Measurements from ENCODE around the gene CREB5.

Gene CREB5

GRCh38 chr7:28440055-28440601 lies 27.8 kb downstream of the CREB5 start:
- DNase-seq: no peak

DNA sequence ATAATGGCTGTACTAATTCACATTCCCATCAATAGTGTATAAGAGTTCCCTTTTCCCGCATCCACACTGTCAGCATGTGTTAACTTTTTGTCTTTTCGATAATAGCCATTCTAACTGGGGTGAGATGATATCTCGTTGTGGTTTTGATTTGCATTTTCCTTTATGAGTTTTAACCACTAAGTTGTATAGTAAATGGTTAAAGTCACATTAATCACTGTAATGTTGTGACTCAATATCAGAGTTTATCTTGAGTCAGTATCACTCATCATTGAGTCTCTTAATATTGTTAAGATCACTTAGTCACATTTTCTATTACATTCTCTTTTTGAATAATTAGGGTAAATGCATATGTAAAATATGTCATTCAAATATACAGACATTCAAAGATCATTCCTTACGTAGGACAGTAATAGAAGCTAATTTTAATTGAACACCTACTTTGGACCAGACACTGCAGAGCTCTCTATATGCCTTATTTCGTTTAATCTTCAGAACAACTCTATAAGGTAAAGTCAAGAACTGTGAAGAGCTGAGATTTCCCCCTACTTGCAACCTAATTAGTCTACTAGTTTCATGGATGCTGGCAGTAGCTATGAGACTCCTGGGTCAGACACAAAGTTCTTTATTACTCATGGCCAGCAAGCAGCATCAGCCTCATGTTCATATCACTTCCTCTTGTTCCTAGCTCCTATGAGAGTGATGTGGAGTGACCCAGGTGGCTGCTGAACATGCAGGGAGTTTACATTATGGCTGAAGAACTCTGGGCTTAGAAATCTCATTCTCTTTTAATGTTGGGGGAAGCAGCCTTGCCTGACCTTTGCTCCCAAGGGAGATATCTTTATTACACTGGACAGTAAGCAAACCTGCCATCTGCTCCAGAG lies 30.5 kb downstream of the CREB5 start:
- no peak for DNase-seq

DNA sequence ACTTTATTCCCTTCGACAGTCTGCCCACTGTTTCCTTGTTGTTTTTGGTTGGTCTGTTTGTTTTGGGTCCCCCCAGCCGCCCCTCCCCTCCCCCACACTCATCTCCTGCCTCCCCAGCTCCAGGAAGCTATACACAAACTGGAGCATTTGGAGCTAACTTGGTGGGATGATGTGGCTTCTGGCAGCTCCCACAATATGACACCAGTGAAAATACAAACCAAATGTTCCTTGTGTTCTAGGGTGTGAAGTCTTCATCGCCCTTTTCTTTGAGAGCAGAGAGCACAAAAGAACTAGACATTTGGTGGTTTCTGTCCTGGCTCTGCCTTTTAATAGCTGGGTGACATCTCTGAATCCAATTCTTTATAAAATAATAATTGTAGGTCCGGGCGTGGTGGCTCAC lies 33.8 kb downstream of the CREB5 start:
- DNase-seq: no peak

GRCh38 chr7:28447071-28447470 lies 34.8 kb downstream of the CREB5 start:
- no peak for DNase-seq

DNA sequence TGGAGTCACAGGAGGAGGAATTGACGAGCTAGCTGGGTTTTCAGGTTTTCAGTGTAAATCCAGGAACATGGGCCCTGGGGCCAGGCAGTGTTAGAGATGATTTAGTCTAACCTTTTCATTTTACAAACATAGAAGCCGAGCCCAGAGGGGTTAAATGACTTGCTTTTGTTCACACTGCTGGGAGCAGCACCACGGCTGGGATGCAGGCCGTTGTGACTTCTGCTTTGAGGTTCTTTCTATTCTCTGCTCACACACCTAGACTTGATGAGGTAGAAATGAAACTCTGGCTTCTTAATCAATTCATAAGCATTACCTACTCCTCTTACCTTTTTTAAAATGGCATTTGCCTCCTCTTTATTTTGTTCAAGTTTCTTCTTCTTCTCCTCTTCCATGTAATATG lies 36.4 kb downstream of the CREB5 start:
- no peak for DNase-seq

DNA sequence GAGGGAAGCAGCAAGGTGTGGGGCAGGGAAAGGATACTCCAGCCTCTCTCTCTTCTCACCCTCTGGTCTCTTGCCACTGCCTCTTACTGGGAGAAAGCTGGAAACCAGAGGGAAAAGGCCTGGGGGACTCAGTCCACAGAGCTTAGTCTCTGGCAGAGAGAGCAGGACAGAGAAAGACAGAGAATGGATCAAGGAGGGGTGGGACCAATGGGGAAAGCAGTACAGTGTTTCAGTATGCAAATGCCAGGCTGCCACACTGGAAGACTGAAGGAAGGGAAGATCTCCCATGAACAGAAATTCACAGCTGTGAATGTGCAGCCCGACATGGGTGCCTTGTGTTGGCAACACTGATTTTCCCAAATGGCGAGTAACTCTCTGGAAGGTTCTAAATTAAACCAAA lies 40.4 kb downstream of the CREB5 start:
- no peak for DNase-seq

DNA sequence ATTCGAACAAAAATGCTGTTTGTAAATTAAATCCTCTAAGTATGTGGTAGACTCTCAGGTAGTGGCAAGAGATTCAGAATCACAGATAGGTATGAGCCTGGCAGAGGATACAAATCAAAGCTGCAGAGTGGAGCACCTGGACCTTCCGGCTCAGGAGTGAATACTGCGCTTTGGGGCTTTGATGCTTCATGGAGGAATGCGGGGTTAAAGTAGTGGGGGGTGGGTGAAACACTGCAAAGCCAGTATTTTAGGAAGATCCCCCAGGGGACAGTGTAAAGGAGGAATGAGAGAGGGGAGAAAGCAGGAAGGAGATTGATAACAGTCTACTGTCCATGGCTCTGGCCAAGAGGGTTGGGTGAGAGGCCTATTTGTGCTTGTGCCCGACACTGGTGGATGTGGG lies 43.2 kb downstream of the CREB5 start:
- DNase-seq: no peak

DNA sequence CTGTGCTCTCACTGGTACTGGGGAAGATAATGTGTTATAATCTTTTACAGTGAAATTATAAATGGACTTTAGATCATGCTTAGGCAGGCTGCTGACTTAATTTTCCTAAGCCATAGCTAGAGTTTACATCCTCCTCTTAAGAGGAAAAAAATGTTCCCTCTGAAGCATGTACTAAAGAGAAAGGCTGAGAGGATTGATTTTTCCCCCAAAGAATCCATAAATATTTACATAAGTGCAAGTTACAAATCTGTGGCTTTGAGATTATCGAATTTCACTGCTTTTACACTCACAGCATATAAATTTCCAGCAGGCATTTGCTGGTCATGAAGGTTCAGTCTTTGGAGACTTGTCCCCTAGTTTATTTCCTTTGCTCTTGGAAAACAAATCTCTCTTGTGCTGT lies 43.7 kb downstream of the CREB5 start:
- no peak for DNase-seq

DNA sequence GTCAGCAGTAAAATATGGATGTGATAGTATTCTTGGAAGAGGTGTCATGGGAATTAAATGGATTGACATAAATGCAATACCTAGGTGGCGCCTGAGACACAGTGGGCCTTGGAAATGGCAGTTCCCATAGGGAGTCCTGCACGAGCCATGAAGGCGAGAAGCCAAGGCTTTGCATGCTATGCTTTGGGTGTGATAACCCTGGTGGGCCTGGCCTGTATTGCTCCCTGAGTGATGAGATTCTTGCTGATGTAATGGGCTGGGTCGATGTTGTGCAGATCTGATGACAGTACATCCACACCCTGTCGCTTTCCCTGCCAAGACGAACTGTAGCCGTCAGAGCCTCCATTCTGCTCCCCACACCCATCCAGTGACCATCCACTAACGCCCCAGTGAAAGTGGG lies 46.4 kb downstream of the CREB5 start:
- no peak for DNase-seq

DNA sequence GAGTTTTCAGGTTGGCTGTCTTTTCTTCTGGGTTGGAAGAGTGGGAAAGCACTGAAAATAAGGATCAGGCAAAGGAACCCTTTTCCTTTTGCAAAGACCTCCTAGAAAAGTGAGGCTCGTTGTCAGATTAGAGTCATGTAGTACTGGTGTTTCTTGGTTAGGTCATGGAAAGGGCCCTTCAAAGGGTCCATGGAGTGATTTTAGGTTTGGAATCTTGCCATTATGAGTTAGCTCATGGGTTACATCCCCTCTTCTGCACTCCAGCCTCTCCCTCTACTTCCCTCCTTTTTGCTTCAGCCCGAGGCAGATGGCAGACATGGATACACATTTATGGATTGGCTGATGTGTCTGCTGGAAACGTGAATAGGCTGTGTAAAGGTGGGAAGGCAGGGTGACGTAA lies 47.0 kb downstream of the CREB5 start:
- no peak for DNase-seq

GRCh38 chr7:28465697-28466096 lies 53.4 kb downstream of the CREB5 start:
- no peak for DNase-seq

- DNase-seq: no peak
Measured at GRCh38 chr7:28466341-28466740, 54.0 kb downstream of the CREB5 start.

- DNase-seq: no peak
Measured at GRCh38 chr7:28466885-28467284, 54.6 kb downstream of the CREB5 start.

DNA sequence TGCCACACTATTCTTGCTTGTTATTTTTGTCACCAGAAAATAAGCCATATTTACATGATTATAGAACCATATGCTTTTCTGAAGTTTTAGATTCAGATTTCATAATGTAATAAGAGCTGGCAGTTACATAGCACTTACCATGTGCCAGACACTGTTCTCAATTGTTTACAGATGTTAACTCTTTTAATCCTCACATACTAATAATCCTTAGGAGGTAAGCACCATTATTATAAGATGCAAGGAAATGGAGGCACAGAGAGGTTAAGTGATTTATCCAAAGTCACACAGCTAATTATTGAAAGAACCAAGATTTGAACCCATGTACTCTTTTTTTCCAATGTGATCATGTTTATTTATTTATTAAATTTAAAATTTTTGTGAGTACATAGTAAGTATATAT lies 57.2 kb downstream of the CREB5 start:
- DNase-seq: no peak

DNA sequence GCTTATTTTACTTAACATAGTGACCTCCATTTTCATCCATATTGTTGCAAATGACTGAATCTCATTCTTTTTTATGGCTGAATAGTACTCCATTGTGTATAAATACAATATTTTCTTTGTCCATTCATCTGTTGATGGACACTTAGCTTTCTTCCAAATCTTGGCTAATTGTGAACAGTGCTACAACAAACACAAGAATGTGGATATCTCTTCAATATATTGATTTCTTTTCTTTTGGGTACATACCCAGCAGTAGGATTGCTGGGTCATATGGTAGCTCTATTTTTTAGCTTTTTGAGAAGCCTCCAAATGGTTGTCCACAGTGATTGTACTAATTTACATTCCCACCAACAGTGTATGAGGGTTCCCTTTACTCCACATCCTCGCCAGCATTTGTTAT lies 58.0 kb downstream of the CREB5 start:
- no peak for DNase-seq

GRCh38 chr7:28472332-28472731 lies 60.0 kb downstream of the CREB5 start:
- no peak for DNase-seq

- DNase-seq: no peak
Measured at GRCh38 chr7:28473571-28474281, 61.4 kb downstream of the CREB5 start.

DNA sequence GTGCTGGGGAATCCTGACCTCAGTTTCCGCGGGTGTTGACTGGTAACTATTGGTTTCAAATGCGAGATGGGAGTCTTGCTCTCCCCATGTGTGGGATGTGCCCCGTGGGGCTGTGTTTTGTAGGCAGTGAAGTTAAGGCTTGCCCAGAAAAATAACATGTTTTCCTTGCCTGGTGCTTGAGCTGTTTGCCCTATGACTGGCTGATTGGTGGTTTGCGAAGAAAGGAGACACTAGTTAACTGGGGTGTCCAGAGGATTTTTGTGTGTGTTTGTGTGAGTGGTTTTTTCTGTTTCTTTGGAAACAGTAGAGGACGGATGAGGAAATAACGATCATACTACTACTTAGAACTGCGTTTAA lies 61.9 kb downstream of the CREB5 start:
- DNase-seq: no peak

- DNase-seq: no peak
Measured at GRCh38 chr7:28474640-28475039, 62.3 kb downstream of the CREB5 start.

GRCh38 chr7:28477041-28477442 lies 64.7 kb downstream of the CREB5 start:
- DNase-seq: no peak

- DNase-seq: no peak
Measured at GRCh38 chr7:28478656-28479055, 66.3 kb downstream of the CREB5 start.

DNA sequence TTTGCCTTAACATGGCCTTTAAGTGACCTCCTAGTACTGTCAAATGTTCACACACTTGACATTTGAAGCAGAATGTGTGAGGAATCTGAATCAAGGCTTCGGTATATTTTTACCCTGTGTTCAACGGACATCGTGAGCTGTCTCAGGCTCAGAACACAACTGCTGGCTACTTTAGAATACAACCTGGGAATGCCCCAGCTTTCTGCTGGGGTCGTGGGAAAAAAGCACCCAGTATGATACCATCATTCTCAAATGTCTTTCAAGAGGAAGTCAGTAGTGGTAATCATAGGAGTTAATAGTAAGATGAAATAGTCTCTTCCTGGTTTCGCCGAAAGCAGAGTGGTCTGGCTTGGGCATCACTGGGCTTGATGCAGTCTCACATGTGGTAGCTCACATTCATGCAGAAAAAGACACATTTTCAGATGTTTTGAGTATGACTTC lies 67.2 kb downstream of the CREB5 start:
- DNase-seq: no peak

DNA sequence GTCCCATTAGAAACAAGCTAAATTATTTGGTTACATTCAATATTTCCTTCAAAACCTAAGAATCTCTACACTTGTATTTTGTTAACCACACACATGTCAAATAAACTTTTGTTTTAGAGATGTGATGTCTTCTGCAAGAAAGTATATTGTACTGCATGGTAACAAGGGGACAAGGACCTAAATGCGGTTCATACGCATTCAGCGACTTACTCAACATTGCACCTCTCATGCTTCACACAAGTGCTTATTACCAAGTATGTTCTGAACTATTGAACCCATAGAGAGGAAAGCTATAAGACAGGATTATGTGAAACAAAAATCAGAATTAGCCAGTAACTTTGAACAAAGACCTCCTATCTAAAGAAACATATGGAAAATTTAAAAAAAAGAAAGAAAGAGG lies 68.3 kb downstream of the CREB5 start:
- DNase-seq: no peak

Measured in CD4-positive, alpha-beta T cell treated with Interferon alpha-2 for 1 hour (primary cell).